ENCODE measurements around the gene ORMDL3.

ORMDL3 gene, protein sequence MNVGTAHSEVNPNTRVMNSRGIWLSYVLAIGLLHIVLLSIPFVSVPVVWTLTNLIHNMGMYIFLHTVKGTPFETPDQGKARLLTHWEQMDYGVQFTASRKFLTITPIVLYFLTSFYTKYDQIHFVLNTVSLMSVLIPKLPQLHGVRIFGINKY

DNA sequence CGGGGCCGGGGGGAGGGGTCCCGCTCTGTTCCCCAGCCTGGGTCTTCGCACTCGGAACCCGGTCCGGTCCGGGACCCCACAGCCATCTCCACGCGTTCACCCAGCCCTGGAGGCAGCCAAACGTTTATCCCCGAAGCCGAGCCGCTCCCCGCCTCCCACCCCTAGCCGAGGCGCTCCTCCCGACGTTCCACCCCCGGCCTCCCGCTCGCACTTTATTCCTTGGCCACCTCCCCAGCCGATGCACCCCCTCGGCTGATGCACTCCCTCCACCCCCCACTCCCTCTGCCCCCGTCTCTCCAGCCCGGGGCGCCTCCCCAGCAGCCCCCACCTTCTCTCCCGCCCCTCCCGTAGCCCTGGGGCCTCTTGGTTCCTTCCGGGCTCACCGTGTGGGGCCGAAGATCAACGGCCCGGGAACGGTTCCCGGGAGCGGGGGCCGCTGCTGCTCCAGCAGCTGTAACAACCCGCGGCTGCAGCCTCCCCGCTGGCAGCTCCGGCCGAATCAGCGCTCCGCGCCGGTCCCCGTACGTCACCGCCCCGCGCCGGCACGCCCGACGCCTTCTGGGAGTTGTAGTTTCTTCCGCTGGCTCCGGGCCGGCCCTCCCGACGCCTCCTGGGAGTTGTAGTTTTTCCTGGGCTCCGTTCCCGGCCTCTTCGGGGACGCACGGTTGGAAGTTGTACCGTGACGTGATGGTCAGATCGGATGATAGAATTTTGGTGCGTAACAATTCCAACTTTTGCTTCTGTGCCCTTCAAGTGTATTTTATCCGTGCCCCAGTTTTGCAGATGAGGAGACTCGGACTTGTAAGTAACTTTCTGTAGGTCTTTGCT lies at the start of gene ORMDL3, which contains the start of gene LRRC3C:
TSS of gene ORMDL3 (minus strand) at position 501 of the 828 bp plus-strand sequence. CDS start 3,398 bp downstream, outside the sequence.
TSS of gene LRRC3C (plus strand) at position 632 of the 828 bp plus-strand sequence. CDS start 13,792 bp downstream, outside the sequence.
- DNase-seq, result peak; percentile 83

GRCh38 chr17:39975801-39976200 lies 48.4 kb upstream of the ORMDL3 start:
- DNase-seq, result no peak

- DNase-seq, result no peak
Observed at GRCh38 chr17:39974433-39974832, 47.0 kb upstream of the ORMDL3 start.

- DNase-seq, result no peak
Observed at GRCh38 chr17:39973496-39973895, 46.1 kb upstream of the ORMDL3 start.

- DNase-seq, result no peak
Observed at GRCh38 chr17:39972271-39972670, 44.9 kb upstream of the ORMDL3 start.

GRCh38 chr17:39971076-39971603 lies 43.7 kb upstream of the ORMDL3 start:
- no peak for DNase-seq

- no peak for DNase-seq
Observed at GRCh38 chr17:39970157-39970692, 42.8 kb upstream of the ORMDL3 start.

GRCh38 chr17:39969375-39969774 lies 42.0 kb upstream of the ORMDL3 start:
- DNase-seq, result no peak

DNA sequence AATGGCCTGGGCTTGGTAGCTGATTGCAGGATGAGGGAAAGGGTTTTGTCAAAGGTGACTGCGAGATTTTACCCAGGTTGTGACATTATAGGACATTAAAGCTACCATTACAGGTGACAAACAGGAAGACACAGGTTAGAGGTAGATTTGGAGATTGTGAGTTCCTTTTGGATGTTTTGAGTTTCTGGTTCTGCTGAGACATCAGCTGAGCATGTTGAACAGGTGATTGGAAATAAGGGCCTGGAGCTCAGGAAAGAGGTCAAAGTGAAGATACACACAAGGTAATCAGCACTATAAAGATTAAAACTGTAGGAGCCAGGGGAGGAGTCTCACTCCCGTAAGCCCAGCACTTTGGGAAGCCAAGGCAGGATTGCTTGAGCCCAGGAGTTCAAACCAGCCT lies 41.4 kb upstream of the ORMDL3 start:
- no peak for DNase-seq

DNA sequence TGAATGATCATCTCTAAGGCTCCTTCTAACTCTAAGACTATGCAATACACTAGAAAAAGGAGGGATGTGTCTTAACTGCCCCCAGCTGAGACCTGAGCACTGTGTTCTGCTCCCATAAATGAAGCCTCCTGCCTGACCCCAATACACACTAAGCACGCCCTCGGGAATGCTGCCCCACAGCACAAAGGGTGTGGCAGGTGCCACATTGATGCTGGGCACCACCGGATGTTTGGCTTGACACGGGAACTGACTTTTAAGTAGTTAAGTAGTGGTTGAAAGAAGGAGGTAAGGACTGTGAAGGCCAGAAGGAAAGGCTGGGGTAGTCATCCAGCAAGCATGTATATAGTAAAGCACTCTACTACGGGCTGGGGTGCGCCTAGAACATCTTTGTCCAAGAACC lies 39.4 kb upstream of the ORMDL3 start:
- no peak for DNase-seq

DNA sequence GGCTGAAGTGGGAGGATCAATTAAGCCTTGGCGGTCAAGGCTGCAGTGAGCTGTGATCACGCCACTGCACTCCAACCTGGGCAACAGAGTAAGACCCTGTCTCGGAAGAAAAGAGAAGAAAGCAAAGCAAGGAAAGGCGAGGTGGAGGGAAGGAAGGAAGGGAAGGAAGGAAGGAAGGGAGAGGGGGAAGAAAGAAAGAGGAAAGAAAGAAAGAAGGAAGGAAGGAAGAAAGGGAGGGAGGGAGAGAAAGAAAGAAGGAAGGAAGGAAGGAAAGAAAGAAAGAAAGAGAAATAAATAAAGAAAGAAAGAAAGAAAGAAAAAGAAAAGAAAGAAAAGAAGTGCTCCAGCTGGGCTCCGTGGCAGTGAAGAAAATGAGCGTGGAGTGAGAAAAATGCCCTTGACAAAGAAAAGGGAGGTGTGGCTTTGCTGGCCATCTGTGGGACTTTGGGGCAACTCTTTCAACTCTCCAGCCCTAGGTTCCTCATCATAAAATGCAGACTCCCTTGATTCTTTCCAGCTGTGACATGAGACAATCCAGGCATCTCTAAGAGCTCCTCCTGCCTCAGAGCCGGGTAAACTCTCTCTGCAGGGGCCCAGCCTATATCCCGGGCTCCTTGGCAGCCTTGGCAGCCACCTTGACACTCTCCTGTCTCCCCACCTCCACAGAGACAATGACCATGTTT lies 37.8 kb upstream of the ORMDL3 start:
- no peak for DNase-seq

DNA sequence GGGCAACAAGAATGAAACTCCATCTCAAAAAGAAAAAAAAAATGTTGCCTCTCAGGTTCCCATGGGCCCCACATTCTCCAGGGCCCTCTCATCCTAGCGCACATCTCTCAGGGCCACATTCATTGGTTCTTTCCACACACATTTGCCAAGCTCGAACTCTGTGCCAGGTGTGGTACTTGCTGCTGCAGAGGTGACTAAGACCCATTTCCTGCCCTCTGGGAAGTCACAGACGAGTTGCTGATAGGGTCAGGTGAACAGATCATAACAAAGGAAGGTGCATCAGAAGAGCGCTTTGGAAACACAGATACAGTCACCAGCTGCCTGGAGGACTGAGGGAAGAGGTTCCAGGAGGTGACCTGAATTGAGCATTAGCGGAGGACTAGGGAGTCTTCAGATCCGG lies 36.4 kb upstream of the ORMDL3 start:
- no peak for DNase-seq

- no peak for DNase-seq
Observed at GRCh38 chr17:39962642-39963220, 35.3 kb upstream of the ORMDL3 start, which contains the start of gene GSDMA. TSS of gene GSDMA (plus strand) at chr17:39963004. CDS start at chr17:39965688, 2,684 bp downstream.

GRCh38 chr17:39960524-39961041 lies 33.2 kb upstream of the ORMDL3 start:
- no peak for DNase-seq

- no peak for DNase-seq
Observed at GRCh38 chr17:39955726-39956225, 28.4 kb upstream of the ORMDL3 start.

DNA sequence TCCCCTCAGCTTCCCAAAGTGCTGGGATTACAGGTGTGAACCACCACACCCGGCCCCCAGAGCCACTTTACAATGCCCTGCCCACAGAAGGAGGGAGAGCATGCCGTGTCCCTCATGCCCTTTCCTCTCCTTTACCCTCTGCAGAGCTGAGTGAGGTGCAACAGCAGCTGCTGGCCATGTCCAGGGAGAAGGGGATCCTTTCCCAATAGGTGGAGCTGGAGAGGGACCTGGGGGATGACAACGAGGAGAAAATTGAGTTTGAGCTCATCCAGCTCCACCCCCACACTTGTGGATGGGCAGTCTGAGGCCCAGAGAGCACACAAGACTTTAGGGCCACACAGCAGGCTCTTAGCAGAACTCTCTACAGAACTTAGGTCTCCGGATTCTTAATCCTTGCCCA lies 27.5 kb upstream of the ORMDL3 start:
- no peak for DNase-seq

- DNase-seq, result no peak
Observed at GRCh38 chr17:39953471-39953888, 26.1 kb upstream of the ORMDL3 start.

DNA sequence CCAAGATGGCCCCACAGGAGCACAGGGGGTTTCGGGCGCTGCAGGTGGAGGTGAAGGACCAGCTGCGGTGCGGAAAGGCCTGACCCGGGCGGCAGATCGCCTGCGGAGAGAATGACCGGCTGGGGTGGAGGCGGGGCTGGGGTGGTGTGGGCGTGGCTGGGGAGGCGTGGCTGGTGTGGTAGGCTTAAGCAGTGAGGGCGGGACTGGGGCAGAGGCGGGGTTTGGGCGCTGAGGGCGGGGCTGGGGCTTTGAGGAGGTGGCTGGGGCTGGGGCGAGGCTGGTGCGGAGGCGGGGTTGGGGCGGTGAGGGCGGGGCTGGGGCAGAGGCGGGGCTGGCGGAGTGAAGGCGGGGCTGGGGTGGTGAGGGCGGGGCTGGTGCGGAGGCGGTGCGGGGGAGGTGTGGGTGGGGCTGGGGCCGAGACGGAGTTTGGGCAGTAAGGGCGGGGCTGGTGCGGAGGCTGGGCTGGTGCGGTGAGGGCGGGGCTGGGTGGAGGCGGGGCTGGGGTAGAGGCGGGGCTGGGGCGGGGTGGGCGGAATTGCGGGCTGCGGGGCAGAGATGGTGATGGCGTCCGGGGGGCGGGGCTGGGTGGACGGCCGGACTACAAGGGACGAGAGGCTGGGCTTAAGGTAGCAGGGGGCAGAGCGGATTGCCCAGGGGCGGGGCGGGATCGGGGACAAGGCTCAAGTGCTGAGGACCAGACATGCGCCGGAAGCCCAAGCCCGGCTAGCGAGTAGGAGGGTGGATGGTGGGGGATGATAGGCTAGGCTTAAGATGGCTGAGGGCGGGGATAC lies 25.5 kb upstream of the ORMDL3 start:
- peak; percentile 78 for DNase-seq

- DNase-seq, result no peak
Observed at GRCh38 chr17:39951924-39952679, 24.7 kb upstream of the ORMDL3 start.

DNA sequence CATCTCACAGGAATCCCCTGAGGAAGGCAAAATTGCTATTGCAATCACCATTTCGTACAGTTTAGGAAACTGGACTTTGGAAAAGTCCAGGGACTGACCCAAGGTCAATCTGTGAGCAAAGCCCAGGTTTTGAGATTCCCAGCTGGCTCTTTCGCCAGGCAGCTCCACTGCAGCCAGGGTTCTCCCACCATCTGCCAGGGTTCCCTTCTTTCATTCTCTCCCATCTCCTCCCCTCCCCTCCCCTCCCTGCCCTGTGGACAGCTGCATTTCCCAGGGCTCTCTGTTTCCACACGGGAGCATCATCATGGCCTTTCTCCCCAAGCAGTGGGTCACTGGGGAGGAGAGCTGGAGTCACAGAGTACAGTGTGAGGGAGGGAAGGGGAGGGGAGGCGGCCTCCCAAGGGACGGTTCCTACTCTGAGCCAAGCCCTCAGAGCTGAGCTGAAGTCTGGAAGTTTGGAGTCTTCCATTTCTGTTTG lies 23.5 kb upstream of the ORMDL3 start:
- DNase-seq, result no peak
